ENCODE measurements around the gene METRNL.
"Not testable (repeated sequence)": the region's sequence is repeated elsewhere in the genome, so short reads cannot be mapped to it uniquely, and the experiment has no call there.

METRNL gene

GRCh38 chr17:83079352-83079747 lies at the start of gene METRNL:
TSS of gene METRNL (plus strand) at chr17:83079609. CDS start at chr17:83079816, 207 bp downstream.
- DNase-seq: peak; percentile 67

- DNase-seq: no peak
Observed at GRCh38 chr17:83030432-83030831, 49.0 kb upstream of the METRNL start.

- no peak for DNase-seq
Observed at GRCh38 chr17:83031321-83031945, 48.0 kb upstream of the METRNL start.

GRCh38 chr17:83031946-83032451 lies 47.4 kb upstream of the METRNL start:
- not testable (repeated sequence) for DNase-seq

- DNase-seq: no peak
Observed at GRCh38 chr17:83032781-83033180, 46.6 kb upstream of the METRNL start.

GRCh38 chr17:83034525-83034924 lies 44.9 kb upstream of the METRNL start:
- no peak for DNase-seq

- no peak for DNase-seq
Observed at GRCh38 chr17:83035722-83036121, 43.7 kb upstream of the METRNL start.

DNA sequence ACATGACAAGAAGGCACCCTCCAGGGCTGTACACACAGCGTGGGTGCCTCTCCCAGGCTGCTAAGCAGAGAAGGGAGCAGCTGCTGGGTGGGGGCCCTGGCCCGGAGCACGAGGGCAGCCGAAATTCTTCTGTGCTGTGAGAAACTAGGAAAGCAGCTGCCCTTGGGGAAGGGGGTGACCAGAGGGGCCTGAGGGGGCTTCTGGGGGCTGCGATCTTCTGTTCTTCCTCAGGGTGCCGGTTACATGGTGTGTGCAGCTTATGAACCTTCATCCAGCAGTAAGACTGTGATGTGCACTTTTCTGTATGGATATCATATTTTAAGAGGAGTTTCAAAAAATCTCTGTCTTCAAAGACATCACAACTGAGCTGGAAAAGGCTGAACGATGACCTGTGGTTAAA lies 43.2 kb upstream of the METRNL start:
- DNase-seq: no peak

GRCh38 chr17:83036666-83037065 lies 42.7 kb upstream of the METRNL start:
- DNase-seq: no peak

- DNase-seq: no peak
Observed at GRCh38 chr17:83037084-83037873, 42.1 kb upstream of the METRNL start.

DNA sequence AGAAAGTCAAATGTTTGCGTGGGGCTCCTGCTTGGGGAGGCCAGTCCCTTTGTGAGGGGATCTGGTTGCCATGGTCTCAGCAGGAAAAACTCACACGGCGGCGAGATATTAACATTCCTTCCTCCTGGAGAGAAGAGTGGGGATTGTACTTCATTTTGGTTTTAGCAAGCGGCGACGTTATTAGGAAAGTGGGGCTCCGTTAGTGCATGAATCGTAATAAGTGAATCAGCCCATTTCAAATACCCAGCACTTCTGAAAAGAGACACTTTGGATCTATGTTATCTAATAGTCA lies 41.6 kb upstream of the METRNL start:
- DNase-seq: no peak

- DNase-seq: not testable (repeated sequence)
Observed at GRCh38 chr17:83038983-83039382, 40.4 kb upstream of the METRNL start.

DNA sequence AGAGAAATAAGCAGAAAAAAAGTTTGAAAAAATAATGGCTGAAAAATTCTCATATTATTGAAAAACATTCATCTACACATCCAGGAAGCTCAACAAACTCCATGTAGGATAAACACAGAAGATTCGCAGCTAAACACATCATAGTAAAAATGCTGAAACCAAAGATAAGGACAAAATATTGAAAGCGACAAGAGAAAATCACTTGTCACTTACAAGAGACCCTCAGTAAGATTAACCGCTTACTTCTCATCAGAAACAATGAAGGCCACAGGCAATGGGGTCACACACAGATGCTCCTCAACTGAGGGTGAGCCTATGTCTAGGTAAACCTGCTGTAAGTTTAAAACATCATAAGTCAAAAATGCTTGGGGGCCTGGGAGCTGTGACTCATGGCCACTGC lies 38.1 kb upstream of the METRNL start:
- no peak for DNase-seq

DNA sequence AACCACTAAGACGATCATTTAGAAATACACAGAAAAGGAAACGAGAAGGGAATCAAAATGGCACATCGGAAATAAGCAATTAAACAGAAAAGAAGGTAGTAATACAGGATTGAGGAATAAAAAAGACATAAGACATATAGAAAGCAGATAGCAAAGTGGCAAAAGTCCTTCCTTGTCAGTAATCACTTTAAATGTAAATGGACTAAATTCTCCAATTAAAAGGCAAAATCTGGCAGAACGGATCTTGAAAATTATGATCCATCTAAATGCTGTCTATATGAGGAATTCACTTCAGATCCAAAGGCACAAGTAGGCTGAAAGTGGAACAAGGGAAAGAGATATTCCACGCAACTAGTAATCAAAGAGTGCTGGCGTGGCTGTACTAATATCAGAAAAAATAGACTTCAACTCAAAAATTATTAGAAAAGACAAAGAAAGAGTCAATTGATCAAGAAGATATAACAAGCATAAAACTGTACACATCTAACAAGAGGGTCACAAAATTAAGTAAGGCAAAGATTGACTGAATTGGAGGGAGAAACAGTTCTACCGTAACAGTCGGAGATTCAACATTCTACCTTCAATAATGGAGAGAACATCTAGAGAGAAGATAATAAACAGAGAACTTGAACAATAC lies 36.8 kb upstream of the METRNL start:
- DNase-seq: no peak

GRCh38 chr17:83044479-83044878 lies 34.9 kb upstream of the METRNL start:
- DNase-seq: not testable (repeated sequence)

DNA sequence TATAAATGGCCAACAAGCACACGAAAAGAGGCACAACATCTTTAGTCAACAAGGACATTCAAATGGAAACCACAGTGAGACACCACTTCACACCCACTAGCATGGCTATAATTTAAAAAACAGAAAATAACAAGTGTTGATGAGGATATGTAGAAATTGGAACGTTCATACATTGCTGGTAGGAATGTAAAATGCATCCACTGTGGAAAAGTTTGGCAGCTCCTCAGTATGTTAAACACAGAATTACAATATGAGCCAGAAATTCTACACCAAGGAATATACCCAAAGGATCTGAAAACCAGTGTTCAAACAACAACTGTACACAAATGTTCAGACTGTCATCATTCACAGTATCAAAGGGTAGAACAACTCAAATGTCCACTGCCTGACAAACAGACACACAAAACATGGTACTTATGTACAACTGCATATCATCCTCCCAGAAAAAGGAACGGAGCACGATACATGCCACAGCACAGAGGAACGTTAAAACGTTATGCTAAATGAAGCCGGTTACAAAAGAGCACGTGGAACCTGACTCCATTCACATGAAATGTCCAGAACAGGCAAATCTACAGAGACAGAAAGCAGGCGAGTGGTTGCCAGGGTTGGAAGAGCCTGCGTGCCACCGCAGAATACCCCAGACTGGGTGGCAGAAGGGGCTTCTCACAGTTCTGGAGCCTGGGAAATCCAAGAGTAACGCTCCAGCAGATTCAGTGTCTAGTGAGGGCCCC lies 32.8 kb upstream of the METRNL start:
- no peak for DNase-seq

- no peak for DNase-seq
Observed at GRCh38 chr17:83047182-83047478, 32.3 kb upstream of the METRNL start.

DNA sequence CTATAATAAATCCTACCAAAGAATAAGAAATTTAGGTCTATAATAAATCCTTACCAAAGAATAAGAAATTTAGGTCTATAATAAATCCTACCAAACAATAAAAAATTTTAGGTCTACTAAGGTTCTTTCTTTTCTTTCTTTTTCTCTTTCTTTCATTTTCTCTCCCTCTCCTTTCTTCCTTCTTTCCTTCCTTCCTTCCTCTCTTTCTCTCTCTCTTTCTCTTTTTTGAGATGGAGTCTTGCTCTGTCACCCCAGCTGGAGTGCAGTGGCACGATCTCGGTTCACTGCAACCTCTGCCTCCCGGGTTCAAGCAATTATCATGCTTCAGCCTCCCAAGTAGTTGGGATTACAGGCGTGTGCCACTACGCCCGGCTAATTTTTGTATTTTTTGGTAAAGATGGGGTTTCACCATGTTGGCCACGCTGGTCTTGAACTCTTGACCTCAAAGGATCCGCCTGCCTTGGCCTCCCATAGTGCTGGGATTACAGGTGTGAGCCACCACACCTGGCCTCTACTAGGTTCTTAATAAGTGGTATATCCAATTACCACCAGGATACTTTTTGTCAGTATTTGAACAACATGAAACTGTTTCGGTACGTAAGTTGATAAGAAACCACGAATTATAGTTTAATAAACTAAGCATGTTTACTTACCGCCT lies 31.5 kb upstream of the METRNL start:
- not testable (repeated sequence) for DNase-seq

DNA sequence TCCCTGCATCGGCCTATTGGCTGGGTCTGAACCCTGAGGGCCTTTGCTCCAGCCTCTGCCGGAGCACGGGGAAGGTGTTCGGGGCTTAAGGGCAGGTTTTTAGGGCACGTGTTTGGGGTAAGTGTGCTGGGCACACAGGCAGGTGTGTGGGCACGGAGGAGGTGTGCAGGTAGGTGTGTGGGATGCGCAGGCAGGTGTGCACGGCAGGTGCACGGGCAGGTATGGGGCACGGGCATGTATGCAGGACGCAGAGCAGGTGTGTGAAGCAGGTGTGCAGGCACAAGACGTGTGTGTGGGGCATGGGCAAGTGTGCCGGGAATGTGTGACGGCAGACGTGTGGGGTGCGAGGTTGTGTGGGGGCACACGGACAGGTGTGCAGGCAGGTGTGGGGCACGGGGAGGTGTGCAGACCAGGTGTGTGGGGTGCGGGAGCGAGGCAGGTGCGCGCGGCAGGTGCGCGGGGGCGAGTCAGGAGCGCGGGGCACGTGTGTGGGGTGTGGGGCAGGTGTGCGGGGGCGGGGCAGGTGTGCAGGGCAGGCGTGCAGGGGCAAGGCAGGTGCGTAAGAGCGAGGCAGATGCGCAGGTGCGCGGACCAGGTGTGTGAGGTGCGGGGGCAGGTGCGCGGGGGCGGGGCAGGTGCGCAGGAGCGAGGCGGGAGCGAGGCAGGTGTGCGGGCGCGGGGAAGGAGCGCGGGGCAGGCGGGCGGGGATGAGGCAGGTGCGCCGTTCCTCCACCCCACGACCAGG lies 28.6 kb upstream of the METRNL start:
- no peak for DNase-seq

GRCh38 chr17:83051396-83052240 lies 27.8 kb upstream of the METRNL start:
- peak; percentile 98 for DNase-seq

- no peak for DNase-seq
Observed at GRCh38 chr17:83052241-83052564, 27.2 kb upstream of the METRNL start.

All from activated CD4-positive, alpha-beta T cell treated with anti-CD3 and anti-CD28 coated beads, Interleukin-2, amount 50 U/mL, for 16 hours (primary cell).